ENCODE measurements around the gene KRTAP10-2.
"Not testable (repeated sequence)": the region's sequence is repeated elsewhere in the genome, so short reads cannot be mapped to it uniquely, and the experiment has no call there.

Gene KRTAP10-2

GRCh38 chr21:44582055-44582454 lies 30.8 kb upstream of the KRTAP10-2 start:
- no peak for DNase-seq

GRCh38 chr21:44581158-44581557 lies 29.9 kb upstream of the KRTAP10-2 start:
- DNase-seq, result no peak

- DNase-seq, result not testable (repeated sequence)
Measured at GRCh38 chr21:44580231-44580821, 29.0 kb upstream of the KRTAP10-2 start, which contains the start of gene KRTAP10-5. KRTAP10-5 (minus strand) TSS chr21:44580604; CDS start chr21:44580578, 26 bp downstream.

- no peak for DNase-seq
Measured at GRCh38 chr21:44579833-44580144, 28.5 kb upstream of the KRTAP10-2 start.

GRCh38 chr21:44579056-44579832 lies 27.9 kb upstream of the KRTAP10-2 start:
- no peak for DNase-seq

GRCh38 chr21:44578371-44579055 lies 27.2 kb upstream of the KRTAP10-2 start:
- DNase-seq, result no peak

GRCh38 chr21:44576025-44576420 lies 24.7 kb upstream of the KRTAP10-2 start:
- no peak for DNase-seq

- DNase-seq, result no peak
Measured at GRCh38 chr21:44575307-44576024, 24.2 kb upstream of the KRTAP10-2 start.

GRCh38 chr21:44574457-44575306 lies 23.4 kb upstream of the KRTAP10-2 start:
- no peak for DNase-seq

- not testable (repeated sequence) for DNase-seq
Measured at GRCh38 chr21:44573630-44574456, 22.5 kb upstream of the KRTAP10-2 start, which contains the start of gene KRTAP10-4. KRTAP10-4 (plus strand) TSS chr21:44573729; CDS start chr21:44573759, 30 bp downstream.

GRCh38 chr21:44572959-44573583 lies 21.8 kb upstream of the KRTAP10-2 start:
- DNase-seq, result no peak

GRCh38 chr21:44571844-44572782 lies 20.8 kb upstream of the KRTAP10-2 start:
- no peak for DNase-seq

- no peak for DNase-seq
Measured at GRCh38 chr21:44571296-44571695, 20.0 kb upstream of the KRTAP10-2 start.

GRCh38 chr21:44569861-44570517 lies 18.7 kb upstream of the KRTAP10-2 start:
- DNase-seq, result no peak

GRCh38 chr21:44568667-44569556 lies 17.6 kb upstream of the KRTAP10-2 start:
- no peak for DNase-seq

- DNase-seq, result no peak
Measured at GRCh38 chr21:44568261-44568660, 17.0 kb upstream of the KRTAP10-2 start.

- DNase-seq, result no peak
Measured at GRCh38 chr21:44567481-44568171, 16.3 kb upstream of the KRTAP10-2 start.
